Small intestine (tissue), 7 donors: ENCODE measurements around the gene ABCC11. TPM values are rescaled to one million over a fixed set of nuclear protein-coding genes. Genes with fewer than 3 reads are reported as not detected.
A peak's percentile ranks its signal among the peaks of the same experiment; 100 is the strongest.

Experiments
- DNase-seq, 2 donors: peaks; one replicate each; pipeline versions ENCODE4 v3.0.0 to v3.0.0-alpha.2; 2013
- FAIRE-seq: peaks from 2 replicates; lab custom pipeline; 2012; peaks lifted over from hg19 to GRCh38; lab: Jason Lieb, UNC
- H3K27ac ChIP-seq, 3 donors: one replicate each; pipeline ENCODE4 v1.5.1; 2013; ENCODE audit warnings: low read length in 2 of 3, mild to moderate bottlenecking in 2 of 3, control low read depth in 1 of 3, inconsistent platforms in 1 of 3, low read depth in 1 of 3, moderate library complexity in 1 of 3
- H3K27me3 ChIP-seq, 3 donors: one replicate each; pipeline ENCODE4 v1.6.1; 2013; ENCODE audit warnings: low read length in 3 of 3, inconsistent platforms in 1 of 3; ENCODE audit not compliant: control insufficient read depth in 3 of 3, insufficient read depth in 3 of 3
- H3K36me3 ChIP-seq, 3 donors: one replicate each; pipeline ENCODE4 v1.6.1; 2013; ENCODE audit warnings: low read length in 3 of 3, inconsistent platforms in 1 of 3, low read depth in 1 of 3, mild to moderate bottlenecking in 1 of 3, moderate library complexity in 1 of 3; ENCODE audit not compliant: control insufficient read depth in 3 of 3, insufficient read depth in 2 of 3
- H3K4me1 ChIP-seq, 3 donors: one replicate each; pipeline ENCODE4 v1.6.1; 2013; ENCODE audit warnings: low read length in 2 of 3, inconsistent platforms in 1 of 3, low read depth in 1 of 3, mild to moderate bottlenecking in 1 of 3, moderate library complexity in 1 of 3; ENCODE audit not compliant: control insufficient read depth in 3 of 3, insufficient read depth in 2 of 3
- H3K4me3 ChIP-seq, 3 donors: one replicate each; pipeline ENCODE4 v1.5.1; 2013; ENCODE audit warnings: low read length in 3 of 3, control low read depth in 1 of 3, inconsistent platforms in 1 of 3, low read depth in 1 of 3, mild to moderate bottlenecking in 1 of 3, moderate library complexity in 1 of 3
- H3K9me3 ChIP-seq, 2 donors: one replicate each; pipeline ENCODE4 v1.6.1; 2013; ENCODE audit warnings: low read depth in 1 of 2, low read length in 1 of 2; ENCODE audit not compliant: control insufficient read depth in 2 of 2, insufficient read depth in 1 of 2
- WGBS, 3 donors: extraction: QIAGEN DNeasy Blood & Tissue Kit; methylation state at CpG; one replicate each; pipeline ENCODE4 v1.1.7; 2013; 5-methylcytosine and 5-hydroxymethylcytosine counted together
- polyA plus RNA-seq, 4 donors: library from polyadenylated mRNA; stranded (reverse) in 3 of 4; unstranded in 1 of 4; fragments of 200-250 nt in 3 of 4; fragments of 120-200 nt in 1 of 4; gene quantifications; one replicate each; pipeline versions ENCODE4 v1.2.1 to v1.2.3, GENCODE V29; 2013
- donor health status: healthy with polysubstance abuse.
- donor health status: control.
- donor health status: control.
- donor health status: Bipolar disorder and iron deficiency.
- donor health status: healthy.

ABCC11 gene
- polyA plus RNA-seq, 4 donors = 0.15 to 0.22 (median 0.15) TPM; not detected in 1

DNA sequence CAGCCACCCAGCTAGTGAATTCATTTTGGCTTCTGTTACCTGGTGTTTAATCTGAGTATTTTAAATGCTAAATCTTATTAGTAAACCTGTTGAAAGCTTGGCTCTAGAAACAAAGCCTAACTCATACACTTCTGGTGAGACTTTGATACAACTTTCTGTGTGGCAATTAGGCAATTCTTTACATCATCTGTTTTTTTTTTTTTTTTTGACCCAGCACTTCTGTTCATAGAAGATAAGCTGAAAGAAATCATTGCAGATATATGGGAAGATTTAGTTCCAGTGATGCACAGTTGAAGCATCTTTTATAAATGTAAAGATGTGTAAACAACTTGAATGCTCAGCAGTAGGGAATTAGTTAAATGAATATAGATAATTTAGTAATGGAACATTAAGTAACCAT is 21.7 kb upstream of the ABCC11 start:
- H3K4me1 ChIP-seq = no peaks in the 10 kb centered on the region
- FAIRE-seq (no peak), DNase-seq (no peak)
- no peaks in the 10 kb centered on the region for H3K9me3 ChIP-seq
- H3K27ac ChIP-seq = no peak overlapping the region
- peaks cover 3 to 13% (median 13%) of the 10 kb centered on the region in 3 donors for H3K36me3 ChIP-seq
- no peak overlapping the region for H3K4me3 ChIP-seq
- no peaks in the 10 kb centered on the region for H3K27me3 ChIP-seq

DNA sequence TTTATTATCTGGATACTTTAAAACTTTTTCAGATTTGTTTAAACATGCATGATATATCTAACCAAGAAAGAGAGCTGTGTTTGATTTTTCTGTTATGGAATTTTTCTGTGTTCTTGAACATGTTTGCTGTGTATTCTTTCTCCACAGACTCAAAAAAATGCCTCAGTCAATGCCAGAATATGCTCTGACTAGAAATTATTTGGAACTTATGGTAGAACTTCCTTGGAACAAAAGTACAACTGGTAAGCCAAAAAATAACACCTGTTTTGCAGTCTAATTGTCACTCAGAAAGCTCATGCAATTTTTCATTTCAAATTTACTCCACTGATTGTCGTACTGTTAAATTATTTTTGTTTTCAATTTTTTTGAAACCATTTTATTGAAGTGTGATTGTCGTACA is 15.3 kb upstream of the ABCC11 start:
- H3K27ac ChIP-seq = no peak overlapping the region
- peaks cover 10 to 17% (median 17%) of the 10 kb centered on the region in 3 donors for H3K36me3 ChIP-seq
- 97 to 100% (median 99%) methylated on average over 2 of the region's 2 CpGs for WGBS, 3 donors
- H3K4me1 ChIP-seq = no peaks in the 10 kb centered on the region
- DNase-seq = no peak
- no peak overlapping the region for H3K4me3 ChIP-seq
- H3K27me3 ChIP-seq = no peaks in the 10 kb centered on the region
- no peaks in the 10 kb centered on the region for H3K9me3 ChIP-seq
- no peak for FAIRE-seq

DNA sequence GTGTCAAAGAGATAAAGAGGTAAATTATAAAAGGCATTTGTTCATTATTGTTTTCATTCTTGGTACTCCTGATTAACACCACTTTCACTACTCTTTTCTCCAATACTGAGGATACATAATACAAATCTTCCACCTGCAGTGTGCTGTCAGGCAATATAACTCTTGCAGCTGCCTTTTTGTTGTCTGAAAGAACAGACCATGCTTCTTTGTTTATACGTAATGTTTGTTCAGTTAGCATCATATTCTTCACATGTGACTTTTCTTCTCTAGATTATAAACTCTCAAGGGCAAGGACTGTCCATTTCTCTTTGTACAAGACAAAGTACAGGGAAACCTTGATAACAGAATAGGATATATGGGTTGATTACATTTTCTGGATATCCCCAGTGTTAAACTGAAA is 14.2 kb upstream of the ABCC11 start:
- Histone ChIP-seq H3K36me3 (peaks cover 10 to 17% (median 15%) of the 10 kb centered on the region in 3 donors), H3K9me3 (no peaks in the 10 kb centered on the region), H3K27me3 (no peaks in the 10 kb centered on the region), H3K4me3 (no peak overlapping the region), H3K27ac (no peak overlapping the region), H3K4me1 (no peaks in the 10 kb centered on the region)
- DNase-seq (no peak), FAIRE-seq (no peak)
- 92 to 97% (median 95%) methylated on average over 1 of the region's 1 CpG for WGBS, 3 donors

DNA sequence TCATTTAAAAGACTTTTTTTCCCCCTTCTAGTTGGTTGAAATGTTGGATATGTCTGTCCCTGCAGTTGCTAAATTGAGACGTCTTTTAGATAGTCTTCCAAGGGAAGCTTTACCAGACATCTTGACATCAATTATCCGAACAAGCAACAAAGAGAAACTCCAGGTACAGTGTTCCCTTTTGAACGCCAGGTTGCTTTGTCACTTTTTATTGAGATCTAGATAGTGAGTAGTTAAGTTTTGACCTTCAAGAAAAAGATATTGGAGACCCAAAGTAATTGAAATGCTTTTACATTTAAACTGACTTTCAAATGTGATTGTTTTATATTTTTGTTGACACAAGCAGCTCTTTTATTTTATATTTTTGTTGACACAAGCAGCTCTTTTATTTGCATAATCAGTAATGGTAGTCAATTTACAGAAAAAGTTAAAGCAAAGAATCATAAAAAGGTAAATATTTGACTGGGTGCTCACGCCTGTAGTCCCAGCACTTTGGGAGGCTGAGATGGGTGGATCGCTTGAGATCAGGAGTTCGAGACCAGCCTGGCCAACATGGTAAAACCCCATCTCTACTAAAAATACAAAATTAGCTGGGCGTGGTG is 9.3 kb upstream of the ABCC11 start:
- Histone ChIP-seq H3K36me3 (peaks cover 8 to 17% (median 13%) of the 10 kb centered on the region in 3 donors), H3K27me3 (no peaks in the 10 kb centered on the region), H3K4me1 (no peaks in the 10 kb centered on the region), H3K27ac (no peak overlapping the region), H3K9me3 (no peaks in the 10 kb centered on the region), H3K4me3 (no peak overlapping the region)
- FAIRE-seq = no peak
- WGBS, 3 donors = 63 to 80% (median 72%) methylated on average over 7 of the region's 7 CpGs
- peak; percentile 16 to 36 for DNase-seq

DNA sequence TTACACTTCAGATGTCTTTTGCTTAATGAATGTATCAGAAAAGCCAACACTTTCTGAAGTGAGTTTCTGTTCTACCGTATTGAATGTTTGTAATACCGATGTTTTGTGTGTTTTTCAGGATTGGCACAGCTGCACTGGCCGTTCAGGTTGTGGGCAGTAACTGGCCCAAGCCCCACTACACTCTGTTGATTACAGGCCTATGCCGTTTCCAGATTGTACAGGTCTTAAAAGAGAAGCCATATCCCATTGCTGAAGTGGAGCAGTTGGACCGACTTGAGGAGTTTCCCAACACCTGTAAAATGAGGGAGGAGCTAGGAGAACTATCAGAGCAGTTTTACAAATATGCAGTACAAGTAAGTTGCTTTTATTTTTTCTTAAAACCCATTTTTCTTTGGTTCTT is 4.7 kb upstream of the ABCC11 start:
- Histone ChIP-seq H3K36me3 (peaks cover 3 to 6% (median 6%) of the 10 kb centered on the region in 3 donors), H3K27ac (no peak overlapping the region), H3K4me3 (no peak overlapping the region), H3K27me3 (no peaks in the 10 kb centered on the region), H3K4me1 (peaks cover 0 to 4% (median 3%) of the 10 kb centered on the region in 3 donors), H3K9me3 (no peaks in the 10 kb centered on the region)
- DNase-seq (no peak), FAIRE-seq (no peak)
- 73 to 85% (median 75%) methylated on average over 5 of the region's 5 CpGs for WGBS, 3 donors

DNA sequence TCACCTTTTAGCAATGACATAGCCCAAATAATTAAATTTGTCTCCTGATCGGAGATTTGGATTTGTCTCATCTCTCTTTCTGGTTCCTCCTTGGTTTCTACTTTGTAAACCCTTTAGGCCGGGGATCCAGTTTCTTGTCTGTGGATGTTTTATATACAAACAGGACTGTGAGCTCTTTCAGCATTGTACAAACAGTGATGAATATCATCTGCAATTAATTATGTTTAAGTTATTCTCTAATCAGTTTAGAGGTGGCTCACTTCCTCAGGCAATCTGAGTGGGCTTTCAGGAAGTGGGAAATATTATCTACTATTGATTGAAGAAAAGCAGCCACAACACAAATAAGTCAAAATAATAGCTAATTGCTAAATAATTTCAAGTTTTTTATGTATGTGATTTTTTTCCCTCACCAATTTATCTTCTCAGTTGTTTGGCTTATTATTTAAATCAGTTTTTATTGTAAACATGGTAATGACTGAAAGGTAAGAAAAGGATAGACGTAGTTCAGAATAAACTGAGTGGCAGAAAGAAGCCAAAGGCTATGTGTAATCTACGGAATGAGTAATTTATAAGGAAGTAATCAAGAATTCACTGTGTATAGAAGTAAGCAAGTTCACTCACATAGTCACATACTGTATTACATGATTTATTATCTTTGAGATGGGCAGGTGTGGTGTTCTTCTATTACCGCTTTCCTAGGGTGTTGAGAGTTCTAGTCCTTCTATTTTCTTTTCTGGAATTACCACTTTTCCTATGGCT is 3.4 kb upstream of the ABCC11 start:
- H3K4me1 ChIP-seq = peaks cover 2 to 7% (median 5%) of the 10 kb centered on the region in 3 donors
- no peak overlapping the region for H3K4me3 ChIP-seq
- H3K27ac ChIP-seq = peak overlapping the region in 2 of 3 donors; percentile 38 to 64
- 30 to 68% (median 48%) methylated on average over 5 of the region's 5 CpGs for WGBS, 3 donors
- peak in 1 of 2 donors; percentile 83 for DNase-seq
- H3K9me3 ChIP-seq = no peaks in the 10 kb centered on the region
- no peaks in the 10 kb centered on the region for H3K27me3 ChIP-seq
- FAIRE-seq = peak; percentile 91
- H3K36me3 ChIP-seq = peaks cover 3 to 6% (median 6%) of the 10 kb centered on the region in 3 donors

DNA sequence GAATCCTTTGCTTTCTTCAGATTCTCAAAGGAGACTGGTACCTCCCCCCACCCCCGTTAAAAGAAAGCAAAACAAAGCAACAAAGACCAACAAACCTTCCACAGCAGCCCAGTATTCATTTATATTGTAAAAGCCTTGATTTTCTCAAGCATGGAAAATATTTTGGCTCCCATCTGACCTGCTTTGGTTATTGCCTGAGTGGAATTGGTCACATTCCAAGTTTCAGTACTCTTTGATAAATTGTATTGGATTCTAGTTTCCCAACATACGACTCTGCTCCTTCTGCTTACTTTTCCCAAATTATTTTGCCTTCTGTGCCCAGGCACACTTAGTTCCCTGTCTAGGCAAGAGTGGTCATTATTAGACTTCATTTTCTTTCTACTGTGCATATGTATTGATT is 1.3 kb downstream of the ABCC11 start:
- Histone ChIP-seq H3K36me3 (no peaks in the 10 kb centered on the region), H3K4me1 (peaks cover 5 to 8% (median 6%) of the 10 kb centered on the region in 3 donors), H3K27ac (no peak overlapping the region), H3K4me3 (no peak overlapping the region), H3K9me3 (no peaks in the 10 kb centered on the region), H3K27me3 (no peaks in the 10 kb centered on the region)
- WGBS, 3 donors = 19 to 30% (median 25%) methylated on average over 2 of the region's 2 CpGs
- DNase-seq (no peak), FAIRE-seq (no peak)

DNA sequence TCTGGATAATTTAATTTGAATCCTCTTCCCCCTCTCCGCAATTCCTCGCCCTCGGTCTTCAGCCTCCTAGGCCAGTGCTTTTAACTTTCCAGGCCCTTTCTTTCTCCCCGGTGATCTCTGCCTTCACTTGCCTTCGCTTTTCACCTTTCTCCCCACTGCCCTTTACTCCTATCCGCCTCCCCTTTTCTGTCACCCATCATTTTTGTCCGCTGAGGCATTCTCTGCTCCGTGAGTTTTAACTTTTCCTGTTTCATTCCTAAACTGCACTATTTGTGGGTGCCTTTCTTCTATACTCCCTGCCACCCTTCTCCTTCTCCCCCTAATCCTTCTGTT is 2.5 kb downstream of the ABCC11 start:
- peak in 1 of 2 donors; percentile 17 for DNase-seq
- H3K36me3 ChIP-seq = no peaks in the 10 kb centered on the region
- peak overlapping the region; percentile 79 to 99 (median 98) for H3K27ac ChIP-seq
- WGBS, 3 donors = 1 to 5% (median 4%) methylated on average over 8 of the region's 8 CpGs
- H3K4me3 ChIP-seq = peak overlapping the region; percentile 71 to 99 (median 94)
- peaks cover 5 to 8% (median 6%) of the 10 kb centered on the region in 3 donors for H3K4me1 ChIP-seq
- FAIRE-seq = no peak
- no peaks in the 10 kb centered on the region for H3K9me3 ChIP-seq
- peaks cover 0 to 1% (median 0%) of the 10 kb centered on the region in 3 donors for H3K27me3 ChIP-seq
